GM12872 (cell line): ENCODE data around the gene CSGALNACT2.

ENCODE experiments used
- TF ChIP-seq, protein P1 (sequence below): IDR thresholded peaks from 3 replicates; pipeline ENCODE4 v1.5.1; 2011; ENCODE audit warnings: low read depth, mild to moderate bottlenecking, low read length, moderate library complexity; ENCODE audit not compliant: insufficient read depth

The CSGALNACT2 gene, protein sequence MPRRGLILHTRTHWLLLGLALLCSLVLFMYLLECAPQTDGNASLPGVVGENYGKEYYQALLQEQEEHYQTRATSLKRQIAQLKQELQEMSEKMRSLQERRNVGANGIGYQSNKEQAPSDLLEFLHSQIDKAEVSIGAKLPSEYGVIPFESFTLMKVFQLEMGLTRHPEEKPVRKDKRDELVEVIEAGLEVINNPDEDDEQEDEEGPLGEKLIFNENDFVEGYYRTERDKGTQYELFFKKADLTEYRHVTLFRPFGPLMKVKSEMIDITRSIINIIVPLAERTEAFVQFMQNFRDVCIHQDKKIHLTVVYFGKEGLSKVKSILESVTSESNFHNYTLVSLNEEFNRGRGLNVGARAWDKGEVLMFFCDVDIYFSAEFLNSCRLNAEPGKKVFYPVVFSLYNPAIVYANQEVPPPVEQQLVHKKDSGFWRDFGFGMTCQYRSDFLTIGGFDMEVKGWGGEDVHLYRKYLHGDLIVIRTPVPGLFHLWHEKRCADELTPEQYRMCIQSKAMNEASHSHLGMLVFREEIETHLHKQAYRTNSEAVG

DNA sequence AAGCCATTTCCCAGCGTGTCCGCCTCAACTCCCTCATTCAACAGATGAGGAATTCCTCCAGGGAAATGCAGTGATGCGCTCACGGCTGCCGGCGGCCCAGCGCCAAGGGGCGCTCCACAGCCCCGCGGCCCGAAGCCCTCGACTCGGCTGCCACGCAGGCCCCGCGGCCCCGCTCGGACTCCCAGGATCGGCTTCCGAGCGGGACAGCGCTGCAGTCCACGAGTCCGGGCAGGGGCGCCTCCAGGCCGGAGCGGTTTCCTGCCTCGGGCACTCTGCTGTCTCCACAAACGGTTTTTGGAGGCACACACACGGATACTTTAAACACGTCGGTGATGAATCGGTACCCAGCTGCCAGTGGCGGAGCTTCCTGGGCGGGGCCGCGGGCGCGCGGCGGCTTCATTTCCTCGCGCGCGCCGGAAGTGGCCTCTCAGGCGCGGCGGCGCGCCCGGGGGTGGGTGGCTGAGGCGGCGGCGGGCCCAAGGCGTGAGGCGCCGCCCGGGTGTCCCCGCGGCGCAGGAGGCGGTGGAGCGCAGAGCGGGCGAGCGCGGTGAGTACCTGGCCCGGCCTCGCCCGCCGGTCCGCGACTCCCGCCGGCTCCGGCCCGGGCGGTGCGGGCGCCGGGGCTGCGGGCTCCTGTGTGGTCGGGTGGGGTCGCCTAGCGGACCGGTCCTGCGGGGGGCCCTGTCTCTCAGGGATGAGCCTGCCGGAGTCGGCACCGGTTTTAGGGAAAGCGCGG lies at the start of gene CSGALNACT2:
TSS of gene CSGALNACT2 (plus strand) at position 425 of the 736 bp plus-strand sequence. CDS start 16,705 bp downstream, outside the sequence.
- TF ChIP-seq, protein P1, sequence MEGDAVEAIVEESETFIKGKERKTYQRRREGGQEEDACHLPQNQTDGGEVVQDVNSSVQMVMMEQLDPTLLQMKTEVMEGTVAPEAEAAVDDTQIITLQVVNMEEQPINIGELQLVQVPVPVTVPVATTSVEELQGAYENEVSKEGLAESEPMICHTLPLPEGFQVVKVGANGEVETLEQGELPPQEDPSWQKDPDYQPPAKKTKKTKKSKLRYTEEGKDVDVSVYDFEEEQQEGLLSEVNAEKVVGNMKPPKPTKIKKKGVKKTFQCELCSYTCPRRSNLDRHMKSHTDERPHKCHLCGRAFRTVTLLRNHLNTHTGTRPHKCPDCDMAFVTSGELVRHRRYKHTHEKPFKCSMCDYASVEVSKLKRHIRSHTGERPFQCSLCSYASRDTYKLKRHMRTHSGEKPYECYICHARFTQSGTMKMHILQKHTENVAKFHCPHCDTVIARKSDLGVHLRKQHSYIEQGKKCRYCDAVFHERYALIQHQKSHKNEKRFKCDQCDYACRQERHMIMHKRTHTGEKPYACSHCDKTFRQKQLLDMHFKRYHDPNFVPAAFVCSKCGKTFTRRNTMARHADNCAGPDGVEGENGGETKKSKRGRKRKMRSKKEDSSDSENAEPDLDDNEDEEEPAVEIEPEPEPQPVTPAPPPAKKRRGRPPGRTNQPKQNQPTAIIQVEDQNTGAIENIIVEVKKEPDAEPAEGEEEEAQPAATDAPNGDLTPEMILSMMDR = no peak

DNA sequence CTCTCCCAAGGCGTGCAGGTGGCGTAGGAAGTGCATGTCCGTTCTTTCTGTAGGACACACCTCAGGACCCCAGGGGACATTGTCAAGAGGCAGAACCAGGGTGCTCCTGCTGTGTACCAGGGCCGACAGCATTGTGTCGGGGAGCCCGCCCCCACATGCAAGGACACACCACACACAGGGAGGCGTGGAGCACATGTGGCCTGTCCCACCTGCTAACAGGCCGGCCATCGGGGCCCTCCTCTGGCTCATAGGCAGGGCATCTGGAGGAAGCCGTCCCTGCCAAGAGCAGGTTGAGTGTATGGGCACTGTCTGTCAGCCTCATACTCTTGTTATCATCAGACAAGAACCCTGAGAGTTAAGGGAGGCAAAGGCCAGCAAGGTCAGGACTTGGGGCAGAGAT lies 48.7 kb upstream of the CSGALNACT2 start:
- TF ChIP-seq, protein P1 = no peak

DNA sequence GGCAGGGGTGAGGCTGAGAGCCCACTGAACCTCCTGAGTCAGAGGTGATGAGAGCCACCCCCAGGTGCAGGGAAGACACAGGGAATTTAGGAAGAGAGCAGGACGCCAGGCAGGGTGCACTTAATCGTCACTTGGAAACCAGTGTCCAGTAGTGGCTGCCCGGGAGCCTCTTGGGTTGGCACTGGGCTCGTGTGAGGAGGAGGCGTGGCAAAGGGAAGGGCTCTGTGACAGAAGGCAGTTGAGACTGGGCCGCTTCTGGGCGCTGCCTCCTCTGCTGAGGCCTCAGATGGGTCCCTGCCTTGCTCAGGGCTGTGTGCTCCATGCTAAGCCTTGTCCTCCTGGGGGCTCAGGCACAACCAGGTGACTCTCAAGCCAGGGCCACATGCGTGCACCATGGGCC lies 48.1 kb upstream of the CSGALNACT2 start:
- TF ChIP-seq, protein P1 = no peak

DNA sequence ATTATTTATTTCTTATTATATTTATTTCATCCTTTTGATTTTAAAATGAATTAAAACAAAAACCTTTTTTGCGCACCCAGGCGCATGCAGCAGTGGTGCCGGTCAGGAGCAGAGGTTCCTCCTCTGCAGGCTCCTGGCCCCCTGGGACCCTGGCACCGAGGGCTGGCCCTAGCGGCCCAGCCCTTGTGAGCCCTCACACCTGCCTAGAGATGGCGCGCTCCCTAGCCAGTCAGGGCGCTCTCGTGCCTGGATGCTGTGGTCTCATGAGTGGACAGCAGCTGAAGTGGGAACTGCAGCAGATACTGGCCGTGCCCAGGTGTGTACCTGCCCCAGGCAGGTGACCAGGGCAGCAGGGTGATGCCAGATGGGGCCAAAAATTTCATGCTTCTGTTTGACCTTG lies 47.6 kb upstream of the CSGALNACT2 start:
- TF ChIP-seq, protein P1 = no peak

DNA sequence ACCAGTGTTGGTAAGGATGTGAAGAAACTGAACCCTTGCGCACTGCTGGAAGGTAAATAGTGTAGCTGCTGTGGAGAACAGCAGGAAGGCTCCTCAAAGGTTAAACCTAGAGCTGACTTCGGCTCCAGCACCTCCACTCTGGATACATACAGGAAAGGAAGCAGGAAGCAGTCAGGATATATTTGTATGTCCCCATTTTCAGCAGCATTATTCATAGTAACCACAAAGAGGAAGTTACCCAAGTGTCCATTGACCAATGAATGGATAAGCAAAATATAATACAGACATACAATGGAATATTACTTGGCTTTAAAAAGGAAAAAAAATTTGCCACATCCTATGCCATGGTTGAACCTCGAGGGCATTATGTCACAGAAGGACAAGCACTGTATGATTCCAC lies 46.4 kb upstream of the CSGALNACT2 start:
- TF ChIP-seq, protein P1 = no peak

DNA sequence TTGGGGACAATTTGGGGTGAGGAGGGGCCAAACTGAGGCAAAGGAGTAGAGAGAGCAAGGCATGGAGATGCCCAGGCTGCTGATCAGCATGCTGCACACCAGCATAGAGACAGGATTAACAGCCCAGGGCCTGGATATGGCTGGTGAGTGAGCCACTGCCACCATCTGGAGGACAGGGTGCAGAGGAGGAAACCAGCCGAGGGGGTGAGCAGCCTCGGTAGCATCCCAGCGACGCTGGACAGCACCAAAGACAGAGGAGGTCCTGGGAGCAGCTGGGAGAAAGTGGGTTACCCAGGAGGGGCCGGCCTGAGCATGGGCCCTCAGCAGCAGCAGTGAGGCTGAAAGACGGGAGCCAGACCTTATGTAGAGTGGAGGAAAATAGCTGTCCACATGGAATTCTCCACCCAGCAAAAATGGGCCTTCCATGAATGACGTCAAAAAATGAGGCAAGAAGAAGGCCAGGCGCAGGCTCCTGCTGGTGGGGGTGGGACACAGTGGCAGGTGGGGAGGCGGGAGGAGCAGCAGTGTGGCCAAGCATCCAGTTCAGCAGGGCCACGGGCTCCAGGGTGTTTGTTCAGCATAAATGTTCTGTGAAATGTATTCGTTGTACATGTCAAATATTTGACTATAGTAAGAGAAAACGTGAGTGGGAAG lies 44.7 kb upstream of the CSGALNACT2 start:
- TF ChIP-seq, protein P1 = no peak; the same call in 2 of the 3 replicates

DNA sequence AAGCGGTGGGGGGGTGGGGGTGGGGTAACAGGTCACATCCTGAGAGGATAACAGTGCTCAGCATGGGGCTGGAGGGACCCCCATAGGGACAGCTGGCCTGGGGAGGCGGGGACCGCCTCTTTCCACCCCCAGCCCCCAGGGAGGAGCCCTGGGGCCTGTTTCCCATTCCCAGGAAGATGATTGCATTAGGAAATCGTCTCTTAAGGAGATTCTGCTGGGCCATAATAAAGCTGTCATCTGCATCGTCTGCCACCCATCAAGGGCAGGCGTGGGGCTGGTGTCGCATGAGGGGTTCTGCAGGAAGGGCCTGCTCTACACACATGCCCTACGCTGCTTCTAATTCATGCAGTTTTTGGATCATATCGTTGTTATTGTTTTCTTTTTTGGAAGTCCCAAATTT lies 44.2 kb upstream of the CSGALNACT2 start:
- TF ChIP-seq, protein P1 = no peak
